HEK293T (cell line): ENCODE data around the gene GP5.

Experiments
- CTCF ChIA-PET: fragments of 350-600 bp; formaldehyde crosslinking; extraction: SDS; loops from one replicate; lab custom pipeline; 2021; ENCODE audit warnings: antibody characterized with exemption, inconsistent platforms; lab: Yijun Ruan, JAX
- POLR2A ChIA-PET: fragments of 350-600 bp; formaldehyde crosslinking; extraction: SDS; loops from one replicate; lab custom pipeline; 2020; ENCODE audit warnings: antibody characterized with exemption, inconsistent platforms; lab: Yijun Ruan, JAX
- DNase-seq: peaks from one replicate; pipeline ENCODE4 v3.0.0; 2012; ENCODE audit warnings: mixed read lengths; ENCODE audit errors: extremely low spot score
- ARNT ChIP-seq: fragments of 450-650 bp; IDR thresholded peaks from 2 replicates; pipeline ENCODE4 v1.6.1; 2017; ENCODE audit warnings: mild to moderate bottlenecking
- BHLHE40 ChIP-seq: fragments of 450-650 bp; IDR thresholded peaks from 2 replicates; pipeline ENCODE4 v1.6.1; 2016; ENCODE audit warnings: mild to moderate bottlenecking, moderate library complexity, borderline replicate concordance
- CTBP1 ChIP-seq: fragments of 450-650 bp; IDR thresholded peaks from 2 replicates; pipeline ENCODE4 v1.6.1; 2016; ENCODE audit warnings: borderline replicate concordance
- ELF4 ChIP-seq: fragments of 450-650 bp; IDR thresholded peaks from 2 replicates; pipeline ENCODE4 v1.6.1; 2017; ENCODE audit warnings: antibody characterized with exemption
- FOXA1 ChIP-seq: fragments of 450-650 bp; IDR thresholded peaks from 2 replicates; pipeline ENCODE4 v1.6.1; 2016; ENCODE audit warnings: mild to moderate bottlenecking
- FOXK2 ChIP-seq: fragments of 450-650 bp; IDR thresholded peaks from 2 replicates; pipeline ENCODE4 v1.6.1; 2016; ENCODE audit warnings: mild to moderate bottlenecking
- FOXM1 ChIP-seq: fragments of 450-650 bp; IDR thresholded peaks from 2 replicates; pipeline ENCODE4 v1.6.1; 2017; ENCODE audit warnings: mild to moderate bottlenecking, borderline replicate concordance
- HDGF ChIP-seq: fragments of 450-650 bp; IDR thresholded peaks from 2 replicates; pipeline ENCODE4 v1.6.1; 2017; ENCODE audit warnings: antibody characterized with exemption, borderline replicate concordance
- L3MBTL2 ChIP-seq: fragments of 450-650 bp; conservative IDR thresholded peaks from 2 replicates; pipeline ENCODE4 v1.6.1; 2016; ENCODE audit warnings: mild to moderate bottlenecking
- LEF1 ChIP-seq: fragments of 450-650 bp; IDR thresholded peaks from 2 replicates; pipeline ENCODE4 v1.6.1; 2017; ENCODE audit warnings: mild to moderate bottlenecking, borderline replicate concordance
- NFRKB ChIP-seq: fragments of 450-650 bp; IDR thresholded peaks from 2 replicates; pipeline ENCODE4 v1.6.1; 2016; ENCODE audit warnings: mild to moderate bottlenecking, moderate library complexity
- PKNOX1 ChIP-seq: fragments of 450-650 bp; IDR thresholded peaks from 2 replicates; pipeline ENCODE4 v1.6.1; 2016
- SP1 ChIP-seq: fragments of 450-650 bp; IDR thresholded peaks from 2 replicates; pipeline ENCODE4 v1.6.1; 2017
- SUZ12 ChIP-seq: fragments of 450-650 bp; IDR thresholded peaks from 2 replicates; pipeline ENCODE4 v1.6.1; 2016; ENCODE audit warnings: mild to moderate bottlenecking
- TARDBP ChIP-seq: fragments of 450-650 bp; IDR thresholded peaks from 2 replicates; pipeline ENCODE4 v1.6.1; 2016
- ZNF384 ChIP-seq: fragments of 450-650 bp; IDR thresholded peaks from 2 replicates; pipeline ENCODE4 v1.6.1; 2016

GP5 gene

GRCh38 chr3:194384569-194385001, 14.5 kb downstream of the GP5 start:
- CTCF ChIA-PET, result interaction anchor here (1.0 kb wide), 1 partner anchor 20 kb away, joined by 3 read pairs; no protein-coding TSS in a partner anchor
- no peak for DNase-seq
- TF ChIP-seq CTBP1 (no peak), ARNT (no peak), SP1 (no peak), L3MBTL2 (no peak), LEF1 (no peak), HDGF (no peak), NFRKB (no peak), PKNOX1 (no peak), FOXM1 (no peak), SUZ12 (no peak), ZNF384 (no peak)
- POLR2A ChIA-PET, result no interaction called here

GRCh38 chr3:194384156-194384555, 14.9 kb downstream of the GP5 start:
- no peak for DNase-seq
- ChIA-PET CTCF (interaction anchor here (1.0 kb wide), 1 partner anchor 21 kb away, joined by 3 read pairs; no protein-coding TSS in a partner anchor), POLR2A (no interaction called here)
- no peak for TF ChIP-seq LEF1
- TF ChIP-seq ZNF384, result no peak
- no peak for TF ChIP-seq ELF4
- TF ChIP-seq L3MBTL2, result no peak
- no peak for TF ChIP-seq NFRKB
- no peak for TF ChIP-seq FOXK2
- TF ChIP-seq TARDBP, result no peak
- TF ChIP-seq SP1, result no peak
- TF ChIP-seq BHLHE40, result no peak
- TF ChIP-seq PKNOX1, result no peak
- no peak for TF ChIP-seq FOXM1

- POLR2A ChIA-PET, result no interaction called here
- DNase-seq, result no peak
- CTCF ChIA-PET, result no interaction called here
- TF ChIP-seq FOXM1, result no peak
- no peak for TF ChIP-seq HDGF
- no peak for TF ChIP-seq L3MBTL2
- no peak for TF ChIP-seq TARDBP
- no peak for TF ChIP-seq BHLHE40
- no peak for TF ChIP-seq ELF4
- no peak for TF ChIP-seq CTBP1
- TF ChIP-seq LEF1, result no peak
- no peak for TF ChIP-seq FOXA1
- no peak for TF ChIP-seq SUZ12
- TF ChIP-seq ARNT, result no peak
- TF ChIP-seq NFRKB, result no peak
- no peak for TF ChIP-seq SP1
Observed at GRCh38 chr3:194383276-194383940, 15.7 kb downstream of the GP5 start.

- DNase-seq, result no peak
- ChIA-PET POLR2A (no interaction called here), CTCF (no interaction called here)
- TF ChIP-seq FOXA1, result no peak
- no peak for TF ChIP-seq SP1
- no peak for TF ChIP-seq HDGF
- TF ChIP-seq ARNT, result no peak
- no peak for TF ChIP-seq L3MBTL2
- no peak for TF ChIP-seq ELF4
- no peak for TF ChIP-seq FOXK2
- TF ChIP-seq BHLHE40, result no peak
- no peak for TF ChIP-seq TARDBP
- no peak for TF ChIP-seq NFRKB
- TF ChIP-seq ZNF384, result no peak
- no peak for TF ChIP-seq LEF1
- TF ChIP-seq CTBP1, result no peak
Observed at GRCh38 chr3:194382892-194383223, 16.2 kb downstream of the GP5 start.

GRCh38 chr3:194382196-194382891, 16.7 kb downstream of the GP5 start:
- POLR2A ChIA-PET, result no interaction called here

More at GRCh38 chr3:194382196-194382891, 16.7 kb downstream of the GP5 start:
- TF ChIP-seq SP1, result no peak
- TF ChIP-seq L3MBTL2, result no peak
- TF ChIP-seq PKNOX1, result no peak
- no peak for TF ChIP-seq NFRKB
- TF ChIP-seq LEF1, result no peak
- TF ChIP-seq BHLHE40, result no peak
- TF ChIP-seq HDGF, result no peak
- no peak for TF ChIP-seq ZNF384
- no peak for TF ChIP-seq FOXA1
- no peak for TF ChIP-seq SUZ12
- no peak for TF ChIP-seq ELF4
- no peak for TF ChIP-seq ARNT
- CTCF ChIA-PET, result no interaction called here
- no peak for DNase-seq
